B cell (primary cell): ENCODE measurements around the gene ETV6. TPM values are rescaled to one million over a fixed set of nuclear protein-coding genes. Genes with fewer than 3 reads are reported as not detected.

Experiments used
- ATAC-seq: fragments of 200-7000 bp; cut with Tn5 transposase; one replicate; pipeline ENCODE4 v1.10.0; 2021; ENCODE audit warnings: low read depth, mild to moderate bottlenecking, moderate number of reproducible peaks, moderate library complexity
- CTCF ChIA-PET: fragments of 350-600 bp; sonication (Branson Sonifier 250); formaldehyde crosslinking; loops from one replicate; lab custom pipeline; 2021; ENCODE audit warnings: antibody characterized with exemption, inconsistent platforms; lab: Charles Lee
- POLR2A ChIA-PET: fragments of 350-600 bp; sonication (Branson Sonifier 250); formaldehyde crosslinking; loops from one replicate; lab custom pipeline; 2021; ENCODE audit warnings: antibody characterized with exemption; lab: Charles Lee
- DNase-seq: peaks from one replicate; pipeline ENCODE4 v3.0.0; 2013
- H2AFZ ChIP-seq: 2 replicates; pipeline ENCODE4 v1.6.1; 2012; ENCODE audit warnings: mild to moderate bottlenecking, low read depth, low read length; ENCODE audit not compliant: insufficient read depth, poor library complexity, severe bottlenecking
- H3K27ac ChIP-seq, 2 donors: 1 replicate in 1 of 2; 2 replicates in 1 of 2; pipeline ENCODE4 v1.5.1; 2012 to 2013; ENCODE audit warnings: low read length in 2 of 2, mild to moderate bottlenecking in 2 of 2, moderate library complexity in 1 of 2
- H3K27me3 ChIP-seq, 4 experiments: fragments of 200-600 bp in 1 of 4; sonication (generic) in 1 of 4; replicated peaks in 1 of 4; 1 replicate in 2 of 4; 2 replicates in 2 of 4; pipeline versions ENCODE4 v1.6.1 to v1.7.0; 2013 to 2016; ENCODE audit warnings: low read length in 3 of 4, mild to moderate bottlenecking in 2 of 4, mixed read lengths in 1 of 4, moderate library complexity in 1 of 4; ENCODE audit not compliant: insufficient read depth in 4 of 4, control insufficient read depth in 3 of 4; ENCODE audit errors: control extremely low read depth in 1 of 4
- H3K36me3 ChIP-seq, 2 experiments: replicated peaks in 1 of 2; 1 replicate in 1 of 2; 2 replicates in 1 of 2; pipeline versions ENCODE4 v1.6.1 to v1.7.1; 2013; ENCODE audit warnings: low read length in 1 of 2; ENCODE audit not compliant: insufficient read depth in 2 of 2, control insufficient read depth in 1 of 2; ENCODE audit errors: control extremely low read depth in 1 of 2, extremely low read depth in 1 of 2
- H3K4me1 ChIP-seq, 2 donors: fragments of 200-600 bp in 1 of 2; sonication (generic) in 1 of 2; 1 replicate in 1 of 2; 2 replicates in 1 of 2; pipeline versions ENCODE4 v1.5.1 to v1.6.1; 2013 to 2017; ENCODE audit warnings: low read length in 2 of 2; ENCODE audit not compliant: control insufficient read depth in 2 of 2, insufficient read depth in 2 of 2
- H3K4me2 ChIP-seq: replicated peaks from 2 replicates; pipeline ENCODE3; 2012; ENCODE audit warnings: mild to moderate bottlenecking, low read depth, low read length; ENCODE audit not compliant: poor library complexity, severe bottlenecking
- H3K4me3 ChIP-seq, 5 experiments: fragments of 200-600 bp in 1 of 5; sonication (generic) in 1 of 5; 1 replicate in 3 of 5; 2 replicates in 2 of 5; pipeline versions ENCODE4 v1.5.1 to v1.7.0; 2011 to 2016; ENCODE audit warnings: low read length in 4 of 5, mild to moderate bottlenecking in 4 of 5, low read depth in 2 of 5, control low read depth in 1 of 5, moderate library complexity in 1 of 5; ENCODE audit not compliant: insufficient read depth in 1 of 5; ENCODE audit errors: control extremely low read depth in 1 of 5, extremely low read depth in 1 of 5
- H3K79me2 ChIP-seq: fragments of 200-600 bp; sonication (generic); one replicate; pipeline ENCODE4 v1.6.0; 2016; ENCODE audit warnings: low read length; ENCODE audit not compliant: control insufficient read depth, insufficient read depth
- H3K9ac ChIP-seq: fragments of 200-600 bp; sonication (generic); 2 replicates; pipeline ENCODE4 v1.6.1; 2017; ENCODE audit warnings: mild to moderate bottlenecking, low read length, moderate library complexity
- H3K9me3 ChIP-seq, 3 donors: one replicate each; pipeline versions ENCODE4 v1.6.1 to v1.7.1; 2013; ENCODE audit warnings: low read length in 2 of 3; ENCODE audit not compliant: control insufficient read depth in 2 of 3, insufficient read depth in 1 of 3; ENCODE audit errors: control extremely low read depth in 1 of 3
- H4K20me1 ChIP-seq: 2 replicates; pipeline ENCODE4 v1.6.0; 2012; ENCODE audit warnings: mild to moderate bottlenecking, low read length; ENCODE audit not compliant: insufficient read depth, control insufficient read depth, poor library complexity, severe bottlenecking
- H3K27ac Mint-ChIP-seq: one replicate; pipeline ENCODE4 v1.8.0; 2021; ENCODE audit warnings: mixed read lengths
- H3K27me3 Mint-ChIP-seq: one replicate; pipeline ENCODE4 v1.8.0; 2021; ENCODE audit warnings: mixed read lengths
- H3K4me1 Mint-ChIP-seq: one replicate; pipeline ENCODE4 v1.8.0; 2021; ENCODE audit warnings: mixed read lengths
- H3K4me3 Mint-ChIP-seq: one replicate; pipeline ENCODE4 v1.8.0; 2021; ENCODE audit warnings: mixed read lengths
- H3K9me3 Mint-ChIP-seq: one replicate; pipeline ENCODE4 v1.8.0; 2022; ENCODE audit warnings: mixed read lengths; ENCODE audit not compliant: insufficient read depth
- EZH2 ChIP-seq: IDR thresholded peaks from 2 replicates; pipeline ENCODE4 v1.6.1; 2012; ENCODE audit warnings: borderline replicate concordance, low read depth, mild to moderate bottlenecking, moderate library complexity, low read length; ENCODE audit not compliant: insufficient read depth, poor library complexity, severe bottlenecking
- WGBS: methylation state at CpG from one replicate; pipeline ENCODE4 v1.1.5; 2013; ENCODE audit warnings: missing lambda C conversion rate; ENCODE audit not compliant: insufficient coverage; 5-methylcytosine and 5-hydroxymethylcytosine counted together
- intact Hi-C: fragments of 100-400 bp; cut with micrococcal nuclease; formaldehyde crosslinking; loops from one replicate; pipeline ENCODE4 v1.10.0; 2022
- polyA plus RNA-seq: library from polyadenylated mRNA; depleted of rRNA; stranded (reverse); fragments of >200 nt; gene quantifications from 2 replicates; pipeline ENCODE4 v1.2.3, GENCODE V29; 2012
- total RNA-seq, 2 donors: library from RNA; stranded (reverse); fragments of 120-200 nt in 1 of 2; gene quantifications; 1 replicate in 1 of 2; 2 replicates in 1 of 2; pipeline versions ENCODE4 v1.2.3 to v1.2.4, GENCODE V29; 2013 to 2022
- TF ChIP-seq, protein P1 (sequence below): fragments of 200-600 bp; IDR thresholded peaks from one replicate; pipeline ENCODE4 v1.8.0; 2022; ENCODE audit warnings: antibody characterized with exemption, mild to moderate bottlenecking

Gene ETV6
- total and polyA plus RNA-seq, 2 donors (not counting 1 experiment from before 2014, with no cell fraction given), result 17.4 to 123 TPM

DNA sequence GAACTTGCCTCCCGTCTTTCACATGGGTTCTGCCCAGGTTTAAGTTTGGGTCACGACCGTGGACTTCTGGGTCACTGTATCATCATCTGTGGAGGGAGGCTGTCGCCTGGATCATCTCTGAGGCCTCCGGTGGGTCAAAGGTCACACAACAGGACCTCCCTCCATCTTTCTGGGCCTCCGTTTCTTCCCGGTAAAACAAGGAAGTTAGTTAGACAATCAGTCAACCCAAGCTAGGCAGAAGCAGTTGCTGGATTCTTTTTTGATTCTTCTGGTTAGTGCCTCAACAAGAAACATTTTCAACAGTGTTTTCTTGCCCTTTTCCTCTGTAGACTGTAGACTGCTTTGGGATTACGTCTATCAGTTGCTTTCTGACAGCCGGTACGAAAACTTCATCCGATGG is 234.6 kb downstream of the ETV6 start:
- Histone ChIP-seq H3K4me2 (no peak overlapping the region), H4K20me1 (peaks cover 9% of the 10 kb centered on the region), H3K27me3 (no peaks in the 10 kb centered on the region), H3K79me2 (no peaks in the 10 kb centered on the region), H3K9ac (no peak overlapping the region), H3K27ac (no peak overlapping the region), H3K4me3 (no peak overlapping the region), H3K4me1 (no peaks in the 10 kb centered on the region), H3K36me3 (peaks cover 0 to 77% of the 10 kb centered on the region in 2 experiments), H3K9me3 (peaks cover 0 to 7% (median 0%) of the 10 kb centered on the region in 3 donors), H2AFZ (no peak overlapping the region)
- ATAC-seq (no peak), DNase-seq (no peak)
- CTCF ChIA-PET, result no interaction called here
- TF ChIP-seq EZH2, result no peak
- TF ChIP-seq, protein P1, sequence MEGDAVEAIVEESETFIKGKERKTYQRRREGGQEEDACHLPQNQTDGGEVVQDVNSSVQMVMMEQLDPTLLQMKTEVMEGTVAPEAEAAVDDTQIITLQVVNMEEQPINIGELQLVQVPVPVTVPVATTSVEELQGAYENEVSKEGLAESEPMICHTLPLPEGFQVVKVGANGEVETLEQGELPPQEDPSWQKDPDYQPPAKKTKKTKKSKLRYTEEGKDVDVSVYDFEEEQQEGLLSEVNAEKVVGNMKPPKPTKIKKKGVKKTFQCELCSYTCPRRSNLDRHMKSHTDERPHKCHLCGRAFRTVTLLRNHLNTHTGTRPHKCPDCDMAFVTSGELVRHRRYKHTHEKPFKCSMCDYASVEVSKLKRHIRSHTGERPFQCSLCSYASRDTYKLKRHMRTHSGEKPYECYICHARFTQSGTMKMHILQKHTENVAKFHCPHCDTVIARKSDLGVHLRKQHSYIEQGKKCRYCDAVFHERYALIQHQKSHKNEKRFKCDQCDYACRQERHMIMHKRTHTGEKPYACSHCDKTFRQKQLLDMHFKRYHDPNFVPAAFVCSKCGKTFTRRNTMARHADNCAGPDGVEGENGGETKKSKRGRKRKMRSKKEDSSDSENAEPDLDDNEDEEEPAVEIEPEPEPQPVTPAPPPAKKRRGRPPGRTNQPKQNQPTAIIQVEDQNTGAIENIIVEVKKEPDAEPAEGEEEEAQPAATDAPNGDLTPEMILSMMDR, result no peak
- Mint-ChIP-seq H3K27ac (no peak overlapping the region), H3K9me3 (no peaks in the 10 kb centered on the region), H3K27me3 (no peaks in the 10 kb centered on the region), H3K4me1 (peaks cover 30% of the 10 kb centered on the region), H3K4me3 (no peak overlapping the region)
- intact Hi-C loops, result no loop called here
- 96% methylated on average over 7 of the region's 11 CpGs for WGBS
- POLR2A ChIA-PET, result no interaction called here

DNA sequence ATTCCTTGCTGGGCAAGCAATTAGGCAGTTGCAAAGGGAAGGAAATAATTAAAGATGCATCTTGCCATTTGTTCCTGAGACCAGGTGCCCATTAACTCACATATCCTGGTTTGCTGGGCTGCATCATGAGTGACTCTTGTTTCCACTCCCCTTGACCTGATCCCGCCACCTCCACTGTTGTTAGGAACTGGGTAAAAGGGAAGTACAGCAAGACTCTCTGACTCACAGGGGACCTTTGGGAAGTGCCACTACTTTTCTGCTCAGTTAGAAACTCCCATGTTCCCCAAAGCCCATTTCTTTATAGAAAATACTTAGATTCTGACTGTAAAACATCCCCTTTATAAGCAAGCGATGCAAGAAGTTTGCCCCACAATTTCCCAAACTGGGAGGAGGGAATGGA is 235.2 kb downstream of the ETV6 start:
- ATAC-seq, result no peak
- ChIA-PET CTCF (no interaction called here), POLR2A (no interaction called here)
- H3K27ac ChIP-seq, result no peak overlapping the region
- DNase-seq, result no peak
- no peak overlapping the region for H2AFZ ChIP-seq
- peaks cover 0 to 73% of the 10 kb centered on the region in 2 experiments for H3K36me3 ChIP-seq
- Mint-ChIP-seq H3K27me3 (no peaks in the 10 kb centered on the region), H3K9me3 (no peaks in the 10 kb centered on the region), H3K4me3 (no peak overlapping the region), H3K4me1 (peaks cover 33% of the 10 kb centered on the region), H3K27ac (peak overlapping the region; percentile 27)
- peaks cover 0 to 7% (median 0%) of the 10 kb centered on the region in 3 donors for H3K9me3 ChIP-seq
- intact Hi-C loops, result no loop called here
- no peak overlapping the region for H3K4me2 ChIP-seq
- H4K20me1 ChIP-seq, result peaks cover 9% of the 10 kb centered on the region
- no peak overlapping the region for H3K4me3 ChIP-seq
- no peaks in the 10 kb centered on the region for H3K4me1 ChIP-seq
- no peaks in the 10 kb centered on the region for H3K79me2 ChIP-seq
- 80% methylated on average over 1 of the region's 2 CpGs for WGBS
- no peak overlapping the region for H3K9ac ChIP-seq
- TF ChIP-seq, protein P1, result no peak
- TF ChIP-seq EZH2, result no peak
- H3K27me3 ChIP-seq, result no peaks in the 10 kb centered on the region
